ENCODE measurements around the gene RSPH10B.
"Not testable (repeated sequence)": the region's sequence is repeated elsewhere in the genome, so short reads cannot be mapped to it uniquely, and the experiment has no call there.

RSPH10B gene

GRCh38 chr7:5888021-5888420 is 82.5 kb downstream of the RSPH10B start:
- H3K9me3 ChIP-seq (ENCODE audit: control insufficient read depth, insufficient read depth, low read length); H3K4me1 ChIP-seq (ENCODE audit: control insufficient read depth, insufficient read depth, low read length); H3K4me3 ChIP-seq (ENCODE audit: low read length); H3K36me3 ChIP-seq (ENCODE audit: control insufficient read depth, insufficient read depth, low read length); DNase-seq (ENCODE audit: low read depth, low spot score); H3K27ac ChIP-seq (ENCODE audit: low read length); H3K27me3 ChIP-seq (ENCODE audit: control insufficient read depth, insufficient read depth, low read length): not testable (repeated sequence)
- WGBS (ENCODE audit: insufficient coverage, insufficient read length), result no CpG with 5 or more reads among the region's 5 CpGs

DNA sequence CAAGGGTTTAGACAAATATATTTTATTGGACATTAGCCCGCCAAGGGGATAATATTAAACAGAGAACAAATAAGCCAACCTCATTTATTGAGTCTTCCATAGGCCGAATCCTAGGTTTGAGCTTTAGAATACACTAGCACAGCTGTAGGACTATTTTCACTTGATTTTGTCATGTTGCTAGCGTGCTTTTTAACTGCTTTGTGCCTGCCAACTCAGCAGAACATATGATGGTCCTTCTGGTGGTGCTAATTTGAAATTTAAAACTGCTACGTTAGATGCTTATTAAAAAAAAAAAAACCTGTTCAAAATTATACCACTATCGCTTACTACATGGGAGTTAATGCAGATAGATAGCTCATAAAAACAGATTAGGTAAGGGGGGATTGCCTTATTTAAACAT is 86.1 kb downstream of the RSPH10B start:
- not testable (repeated sequence) for H3K9me3 ChIP-seq (ENCODE audit: control insufficient read depth, insufficient read depth, low read length); H3K4me3 ChIP-seq (ENCODE audit: low read length); DNase-seq (ENCODE audit: low read depth, low spot score); H3K27me3 ChIP-seq (ENCODE audit: control insufficient read depth, insufficient read depth, low read length); H3K27ac ChIP-seq (ENCODE audit: low read length); H3K4me1 ChIP-seq (ENCODE audit: control insufficient read depth, insufficient read depth, low read length); H3K36me3 ChIP-seq (ENCODE audit: control insufficient read depth, insufficient read depth, low read length)
- WGBS (ENCODE audit: insufficient coverage, insufficient read length), result no CpG with 5 or more reads among the region's 5 CpGs

GRCh38 chr7:5880106-5880505 is 90.4 kb downstream of the RSPH10B start:
- not testable (repeated sequence) for DNase-seq (ENCODE audit: low read depth, low spot score); H3K4me3 ChIP-seq (ENCODE audit: low read length); H3K27ac ChIP-seq (ENCODE audit: low read length); H3K27me3 ChIP-seq (ENCODE audit: control insufficient read depth, insufficient read depth, low read length); H3K4me1 ChIP-seq (ENCODE audit: control insufficient read depth, insufficient read depth, low read length); H3K9me3 ChIP-seq (ENCODE audit: control insufficient read depth, insufficient read depth, low read length); H3K36me3 ChIP-seq (ENCODE audit: control insufficient read depth, insufficient read depth, low read length)
- no CpG with 5 or more reads among the region's 6 CpGs for WGBS (ENCODE audit: insufficient coverage, insufficient read length)

- not testable (repeated sequence) for H3K4me1 ChIP-seq (ENCODE audit: control insufficient read depth, insufficient read depth, low read length); H3K27me3 ChIP-seq (ENCODE audit: control insufficient read depth, insufficient read depth, low read length); H3K9me3 ChIP-seq (ENCODE audit: control insufficient read depth, insufficient read depth, low read length); H3K27ac ChIP-seq (ENCODE audit: low read length); H3K36me3 ChIP-seq (ENCODE audit: control insufficient read depth, insufficient read depth, low read length); DNase-seq (ENCODE audit: low read depth, low spot score); H3K4me3 ChIP-seq (ENCODE audit: low read length)
- WGBS (ENCODE audit: insufficient coverage, insufficient read length), result no CpG with 5 or more reads among the region's 3 CpGs
Observed at GRCh38 chr7:5879591-5879990, 90.9 kb downstream of the RSPH10B start.
